SK-N-SH (cell line): Measurements from ENCODE around the gene FAM83D. TPM values are rescaled to one million over a fixed set of nuclear protein-coding genes. Genes with fewer than 3 reads are reported as not detected.

Experiments
- CTCF ChIA-PET: fragments of 300-600, 350-600 bp; formaldehyde crosslinking; extraction: SDS; loops from one replicate; lab custom pipeline; 2021; lab: Yijun Ruan, JAX
- POLR2A ChIA-PET: fragments of 350-600 bp; sonication (Branson Sonifier 250); formaldehyde crosslinking; extraction: SDS; loops from one replicate; lab custom pipeline; 2020; ENCODE audit warnings: antibody characterized with exemption, inconsistent platforms; lab: Yijun Ruan, JAX
- DNase-seq: peaks from one replicate; pipeline ENCODE4 v3.0.0; 2012
- H2AFZ ChIP-seq: fragments of 200-600 bp; sonication (generic); 2 replicates; pipeline ENCODE4 v1.8.1; 2016; ENCODE audit warnings: antibody characterized with exemption, mild to moderate bottlenecking, low read depth
- H3F3A ChIP-seq: fragments of 200-600 bp; sonication (generic); replicated peaks from 2 replicates; pipeline ENCODE3; 2016; ENCODE audit warnings: antibody characterized with exemption, mild to moderate bottlenecking; ENCODE audit not compliant: insufficient read depth
- H3K27ac ChIP-seq, 2 experiments: fragments of 200-500 bp in 1 of 2; fragments of 200-600 bp in 1 of 2; sonication (Bioruptor generic) in 1 of 2; sonication (generic), shearing (Covaris generic) in 1 of 2; 2 replicates each; pipeline versions ENCODE4 v1.5.1 to v1.6.1; 2014 to 2016; ENCODE audit warnings: low read depth in 2 of 2, inconsistent platforms in 1 of 2, low read length in 1 of 2, mild to moderate bottlenecking in 1 of 2, mixed read lengths in 1 of 2
- H3K27me3 ChIP-seq: fragments of 200-600 bp; sonication (generic), shearing (Covaris generic); 2 replicates; pipeline ENCODE4 v1.6.1; 2016; ENCODE audit warnings: mixed run types; ENCODE audit not compliant: insufficient read depth
- H3K36me3 ChIP-seq, 2 experiments: fragments of 200-500 bp in 1 of 2; fragments of 200-600 bp in 1 of 2; sonication (Bioruptor generic) in 1 of 2; sonication (generic) in 1 of 2; replicated peaks in 1 of 2; 2 replicates each; pipeline versions ENCODE3 to v1.5.1; 2014 to 2016; ENCODE audit warnings: low read length in 1 of 2, mild to moderate bottlenecking in 1 of 2; ENCODE audit not compliant: insufficient read depth in 2 of 2, control insufficient read depth in 1 of 2
- H3K4me1 ChIP-seq, 2 experiments: fragments of 200-500 bp in 1 of 2; fragments of 200-600 bp in 1 of 2; sonication (Bioruptor generic) in 1 of 2; sonication (generic), shearing (Covaris generic) in 1 of 2; 2 replicates each; pipeline versions ENCODE4 v1.5.1 to v1.6.1; 2014 to 2016; ENCODE audit warnings: low read depth in 1 of 2, low read length in 1 of 2, mixed run types in 1 of 2; ENCODE audit not compliant: insufficient read depth in 2 of 2, control insufficient read depth in 1 of 2
- H3K4me2 ChIP-seq: fragments of 200-600 bp; sonication (generic), shearing (Covaris generic); 2 replicates; pipeline ENCODE4 v1.6.1; 2017; ENCODE audit warnings: mixed run types
- H3K4me3 ChIP-seq, 2 experiments: fragments of 200-500 bp in 1 of 2; fragments of 200-600 bp in 1 of 2; sonication (Bioruptor generic) in 1 of 2; sonication (generic), shearing (Covaris generic) in 1 of 2; 2 replicates each; pipeline versions ENCODE4 v1.5.1 to v1.8.1; 2014 to 2016; ENCODE audit warnings: low read depth in 2 of 2, inconsistent platforms in 1 of 2, low read length in 1 of 2, mild to moderate bottlenecking in 1 of 2, mixed read lengths in 1 of 2, moderate library complexity in 1 of 2
- H3K79me2 ChIP-seq: fragments of 200-600 bp; sonication (generic); 2 replicates; pipeline ENCODE4 v1.8.1; 2017; ENCODE audit warnings: mild to moderate bottlenecking; ENCODE audit not compliant: insufficient read depth
- H3K9ac ChIP-seq: fragments of 200-600 bp; sonication (generic); 2 replicates; pipeline ENCODE4 v1.6.1; 2017; ENCODE audit warnings: mixed run types
- H3K9me2 ChIP-seq: fragments of 200-600 bp; sonication (generic); 2 replicates; pipeline ENCODE4 v1.6.1; 2017; ENCODE audit warnings: mixed run types
- H3K9me3 ChIP-seq: fragments of 200-600 bp; sonication (generic); 2 replicates; pipeline ENCODE4 v1.6.1; 2017; ENCODE audit warnings: mixed run types, mild to moderate bottlenecking, moderate library complexity
- H4K20me1 ChIP-seq: fragments of 200-600 bp; sonication (generic); 2 replicates; pipeline ENCODE4 v1.6.1; 2017; ENCODE audit warnings: mild to moderate bottlenecking, mixed run types; ENCODE audit not compliant: insufficient read depth
- CHD2 ChIP-seq: fragments of 150-350 bp; IDR thresholded peaks from 2 replicates; pipeline ENCODE4 v1.6.1; 2018; ENCODE audit warnings: low read length; ENCODE audit not compliant: partially characterized antibody
- EP300 ChIP-seq, 2 experiments: IDR thresholded peaks; 2 replicates each; pipeline versions ENCODE4 v1.4.0 to v1.6.1; 2012; ENCODE audit warnings: borderline replicate concordance in 1 of 2, low read depth in 1 of 2, low read length in 1 of 2
- FOSL2 ChIP-seq: IDR thresholded peaks from 2 replicates; pipeline ENCODE4 v1.4.0; 2012; ENCODE audit warnings: low read depth, mild to moderate bottlenecking, moderate library complexity, borderline replicate concordance
- FOXJ3 ChIP-seq: sonication (generic); formaldehyde crosslinking; IDR thresholded peaks from 2 replicates; pipeline ENCODE4 v1.5.1; 2020; ENCODE audit warnings: mild to moderate bottlenecking, missing genetic modification reagents
- GABPA ChIP-seq: IDR thresholded peaks from 2 replicates; pipeline ENCODE4 v1.4.0; 2012; ENCODE audit warnings: low read depth, mild to moderate bottlenecking
- GATA2 ChIP-seq: sonication (generic); formaldehyde crosslinking; IDR thresholded peaks from 2 replicates; pipeline ENCODE4 v1.5.0; 2020; ENCODE audit warnings: mild to moderate bottlenecking, missing genetic modification reagents
- IRF3 ChIP-seq: fragments of 150-350 bp; IDR thresholded peaks from 2 replicates; pipeline ENCODE4 v1.6.1; 2016; ENCODE audit warnings: mild to moderate bottlenecking, low read depth, low read length
- JUND ChIP-seq: IDR thresholded peaks from 2 replicates; pipeline ENCODE4 v1.4.0; 2012
- NFIC ChIP-seq: IDR thresholded peaks from 2 replicates; pipeline ENCODE4 v1.4.0; 2012; ENCODE audit warnings: borderline replicate concordance
- POLR2AphosphoS5 ChIP-seq: IDR thresholded peaks from 2 replicates; pipeline ENCODE4 v1.6.1; 2012; ENCODE audit warnings: low read depth, low read length
- RAD21 ChIP-seq: IDR thresholded peaks from 2 replicates; pipeline ENCODE4 v1.6.1; 2012; ENCODE audit warnings: mild to moderate bottlenecking, low read length
- RCOR1 ChIP-seq: fragments of 150-350 bp; IDR thresholded peaks from 2 replicates; pipeline ENCODE4 v1.6.1; 2017; ENCODE audit warnings: antibody characterized with exemption, low read length
- RXRA ChIP-seq: IDR thresholded peaks from 2 replicates; pipeline ENCODE4 v1.4.0; 2012; ENCODE audit warnings: low read depth, mild to moderate bottlenecking, borderline replicate concordance
- SMC3 ChIP-seq: IDR thresholded peaks from 2 replicates; pipeline ENCODE4 v1.6.1; 2012; ENCODE audit warnings: low read depth, low read length, improper control_type of control experiment
- TAF1 ChIP-seq: IDR thresholded peaks from 2 replicates; pipeline ENCODE4 v1.6.1; 2012; ENCODE audit warnings: low read depth, mild to moderate bottlenecking, low read length, moderate library complexity, borderline replicate concordance
- TEAD4 ChIP-seq: IDR thresholded peaks from 2 replicates; pipeline ENCODE4 v1.4.0; 2012; ENCODE audit warnings: mild to moderate bottlenecking, borderline replicate concordance; ENCODE audit not compliant: insufficient read depth
- YY1 ChIP-seq: IDR thresholded peaks from 2 replicates; pipeline ENCODE4 v1.4.0; 2012; ENCODE audit warnings: low read depth, mild to moderate bottlenecking
- WGBS: methylation state at CpG from one replicate; pipeline ENCODE4 v1.1.6; 2017; ENCODE audit warnings: low lambda C conversion rate; 5-methylcytosine and 5-hydroxymethylcytosine counted together
- polyA plus RNA-seq, 3 experiments: library from polyadenylated mRNA; depleted of rRNA; stranded (reverse); fragments of >200 nt; gene quantifications; 2 replicates each; pipeline ENCODE4 v1.2.3, GENCODE V29; 2012
- TF ChIP-seq, protein P1 (sequence below): IDR thresholded peaks from 2 replicates; pipeline ENCODE4 v1.6.1; 2012; ENCODE audit warnings: mild to moderate bottlenecking, low read depth, low read length, moderate library complexity
- TF ChIP-seq, protein P2 (sequence below): IDR thresholded peaks from 2 replicates; pipeline ENCODE4 v1.4.0; 2012; ENCODE audit warnings: low read depth
- TF ChIP-seq, protein P3 (sequence below): IDR thresholded peaks from 2 replicates; pipeline ENCODE4 v1.4.0; 2012; ENCODE audit warnings: low read depth, borderline replicate concordance

The FAM83D gene
- polyA plus RNA-seq, 1 of the 3 experiments (the other 2 are of a cell fraction) = 21.5 TPM

- TF ChIP-seq, protein P1, sequence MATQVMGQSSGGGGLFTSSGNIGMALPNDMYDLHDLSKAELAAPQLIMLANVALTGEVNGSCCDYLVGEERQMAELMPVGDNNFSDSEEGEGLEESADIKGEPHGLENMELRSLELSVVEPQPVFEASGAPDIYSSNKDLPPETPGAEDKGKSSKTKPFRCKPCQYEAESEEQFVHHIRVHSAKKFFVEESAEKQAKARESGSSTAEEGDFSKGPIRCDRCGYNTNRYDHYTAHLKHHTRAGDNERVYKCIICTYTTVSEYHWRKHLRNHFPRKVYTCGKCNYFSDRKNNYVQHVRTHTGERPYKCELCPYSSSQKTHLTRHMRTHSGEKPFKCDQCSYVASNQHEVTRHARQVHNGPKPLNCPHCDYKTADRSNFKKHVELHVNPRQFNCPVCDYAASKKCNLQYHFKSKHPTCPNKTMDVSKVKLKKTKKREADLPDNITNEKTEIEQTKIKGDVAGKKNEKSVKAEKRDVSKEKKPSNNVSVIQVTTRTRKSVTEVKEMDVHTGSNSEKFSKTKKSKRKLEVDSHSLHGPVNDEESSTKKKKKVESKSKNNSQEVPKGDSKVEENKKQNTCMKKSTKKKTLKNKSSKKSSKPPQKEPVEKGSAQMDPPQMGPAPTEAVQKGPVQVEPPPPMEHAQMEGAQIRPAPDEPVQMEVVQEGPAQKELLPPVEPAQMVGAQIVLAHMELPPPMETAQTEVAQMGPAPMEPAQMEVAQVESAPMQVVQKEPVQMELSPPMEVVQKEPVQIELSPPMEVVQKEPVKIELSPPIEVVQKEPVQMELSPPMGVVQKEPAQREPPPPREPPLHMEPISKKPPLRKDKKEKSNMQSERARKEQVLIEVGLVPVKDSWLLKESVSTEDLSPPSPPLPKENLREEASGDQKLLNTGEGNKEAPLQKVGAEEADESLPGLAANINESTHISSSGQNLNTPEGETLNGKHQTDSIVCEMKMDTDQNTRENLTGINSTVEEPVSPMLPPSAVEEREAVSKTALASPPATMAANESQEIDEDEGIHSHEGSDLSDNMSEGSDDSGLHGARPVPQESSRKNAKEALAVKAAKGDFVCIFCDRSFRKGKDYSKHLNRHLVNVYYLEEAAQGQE = no peak
- TF ChIP-seq, protein P2, sequence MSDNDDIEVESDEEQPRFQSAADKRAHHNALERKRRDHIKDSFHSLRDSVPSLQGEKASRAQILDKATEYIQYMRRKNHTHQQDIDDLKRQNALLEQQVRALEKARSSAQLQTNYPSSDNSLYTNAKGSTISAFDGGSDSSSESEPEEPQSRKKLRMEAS = no peak
- TF ChIP-seq EP300 (IDR thresholded peaks at IDR 0.05; ENCODE audit: borderline replicate concordance in 1 of 2, low read depth in 1 of 2, low read length in 1 of 2) = no peak
- no peak for TF ChIP-seq FOSL2
- TF ChIP-seq GABPA = no peak
- TF ChIP-seq GATA2 (CRISPR knock-in tag) = no peak
- no peak for TF ChIP-seq IRF3
- TF ChIP-seq RAD21 = no peak
- no peak for TF ChIP-seq POLR2AphosphoS5
- TF ChIP-seq SMC3 = no peak
- TF ChIP-seq TAF1 = no peak
- TF ChIP-seq, all 33 proteins: peak for 0
These were observed 20.6 kb downstream of the FAM83D start (continued) for GRCh38 chr20:38946836-38947235.

GRCh38 chr20:38947931-38948362, 21.7 kb downstream of the FAM83D start:
- Histone ChIP-seq H3K36me3 (peaks cover 25 to 34% of the 10 kb centered on the region in 2 experiments), H3K79me2 (peaks cover 77% of the 10 kb centered on the region), H2AFZ (no peak overlapping the region), H3K9me3 (no peaks in the 10 kb centered on the region), H3F3A (no peaks in the 10 kb centered on the region), H3K9me2 (no peaks in the 10 kb centered on the region), H3K27me3 (no peaks in the 10 kb centered on the region), H3K4me1 (no peaks in the 10 kb centered on the region), H4K20me1 (no peaks in the 10 kb centered on the region), H3K27ac (no peak overlapping the region), H3K4me3 (no peak overlapping the region), H3K4me2 (no peak overlapping the region), H3K9ac (no peak overlapping the region)
- ChIA-PET POLR2A (no interaction called here), CTCF (interaction anchor here (1.0 kb wide), 1 partner anchor 14 kb away, joined by 3 read pairs; the partner anchor contains the start of gene DHX35)
- DNase-seq = no peak
- WGBS = 99% methylated on average over 7 of the region's 7 CpGs
- TF ChIP-seq, protein P1 = no peak
- TF ChIP-seq JUND = no peak
- no peak for TF ChIP-seq CHD2
- no peak for TF ChIP-seq IRF3
- no peak for TF ChIP-seq POLR2AphosphoS5
- TF ChIP-seq FOXJ3 (CRISPR knock-in tag) = no peak
- no peak for TF ChIP-seq RCOR1
- no peak for TF ChIP-seq RXRA
- TF ChIP-seq NFIC = no peak
- TF ChIP-seq YY1 = no peak
- TF ChIP-seq, protein P3, sequence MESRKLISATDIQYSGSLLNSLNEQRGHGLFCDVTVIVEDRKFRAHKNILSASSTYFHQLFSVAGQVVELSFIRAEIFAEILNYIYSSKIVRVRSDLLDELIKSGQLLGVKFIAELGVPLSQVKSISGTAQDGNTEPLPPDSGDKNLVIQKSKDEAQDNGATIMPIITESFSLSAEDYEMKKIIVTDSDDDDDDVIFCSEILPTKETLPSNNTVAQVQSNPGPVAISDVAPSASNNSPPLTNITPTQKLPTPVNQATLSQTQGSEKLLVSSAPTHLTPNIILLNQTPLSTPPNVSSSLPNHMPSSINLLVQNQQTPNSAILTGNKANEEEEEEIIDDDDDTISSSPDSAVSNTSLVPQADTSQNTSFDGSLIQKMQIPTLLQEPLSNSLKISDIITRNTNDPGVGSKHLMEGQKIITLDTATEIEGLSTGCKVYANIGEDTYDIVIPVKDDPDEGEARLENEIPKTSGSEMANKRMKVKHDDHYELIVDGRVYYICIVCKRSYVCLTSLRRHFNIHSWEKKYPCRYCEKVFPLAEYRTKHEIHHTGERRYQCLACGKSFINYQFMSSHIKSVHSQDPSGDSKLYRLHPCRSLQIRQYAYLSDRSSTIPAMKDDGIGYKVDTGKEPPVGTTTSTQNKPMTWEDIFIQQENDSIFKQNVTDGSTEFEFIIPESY = no peak
- no peak for TF ChIP-seq TEAD4
